Activated CD4-positive, alpha-beta T cell treated with anti-CD3 and anti-CD28 coated beads, Interleukin-2, amount 50 U/mL, for 1 hour (primary cell): ENCODE results near the gene SORT1.
"Not testable (repeated sequence)": the region's sequence is repeated elsewhere in the genome, so short reads cannot be mapped to it uniquely, and the experiment has no call there.

Experiments used
- DNase-seq: peaks from one replicate; pipeline ENCODE4 v3.0.0-alpha.2; 2020

The SORT1 gene

DNA sequence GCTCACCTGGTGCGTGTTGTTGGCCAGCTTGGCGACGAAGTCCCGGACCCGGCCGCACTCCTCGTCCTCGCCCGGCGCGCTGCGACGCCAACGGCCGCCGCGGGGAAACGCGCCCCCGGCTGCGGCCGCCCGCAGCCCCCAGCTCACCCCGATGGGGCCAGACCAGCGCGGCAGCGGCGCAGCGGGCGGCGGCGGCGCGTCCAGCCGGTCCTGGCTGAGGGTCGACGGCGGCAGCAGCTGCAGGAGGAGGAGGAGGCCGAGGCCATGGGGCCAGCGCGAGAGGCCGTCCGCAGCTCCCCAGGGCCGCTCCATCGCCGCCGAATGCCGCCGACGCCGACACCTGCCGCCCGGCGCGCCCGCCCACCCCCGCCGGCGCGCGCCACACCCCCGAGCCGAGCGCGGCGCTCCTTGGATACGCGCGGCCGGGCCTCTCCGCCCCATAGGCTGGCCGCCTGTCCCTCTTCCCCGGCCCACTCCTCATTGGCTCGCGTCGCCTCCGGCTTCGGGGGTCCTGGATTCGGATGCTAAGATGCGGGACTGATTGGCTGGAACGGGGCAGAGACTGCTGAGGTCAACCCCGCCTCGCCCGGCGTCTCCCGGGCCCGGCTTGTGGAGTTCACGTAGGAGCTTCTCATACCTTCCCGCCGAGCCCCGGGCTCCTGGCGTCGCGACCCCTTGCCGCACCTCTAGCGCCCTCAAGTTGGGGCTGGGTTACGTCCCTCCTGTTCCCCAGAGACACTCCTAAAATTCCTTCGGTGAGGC lies at the start of gene SORT1:
SORT1 (minus strand) TSS at position 338 of the 762 bp plus-strand sequence; CDS start at position 312, 26 bp downstream.
- DNase-seq, result peak; percentile 40

- not testable (repeated sequence) for DNase-seq
Measured at GRCh38 chr1:109445949-109446695, 48.4 kb upstream of the SORT1 start.

DNA sequence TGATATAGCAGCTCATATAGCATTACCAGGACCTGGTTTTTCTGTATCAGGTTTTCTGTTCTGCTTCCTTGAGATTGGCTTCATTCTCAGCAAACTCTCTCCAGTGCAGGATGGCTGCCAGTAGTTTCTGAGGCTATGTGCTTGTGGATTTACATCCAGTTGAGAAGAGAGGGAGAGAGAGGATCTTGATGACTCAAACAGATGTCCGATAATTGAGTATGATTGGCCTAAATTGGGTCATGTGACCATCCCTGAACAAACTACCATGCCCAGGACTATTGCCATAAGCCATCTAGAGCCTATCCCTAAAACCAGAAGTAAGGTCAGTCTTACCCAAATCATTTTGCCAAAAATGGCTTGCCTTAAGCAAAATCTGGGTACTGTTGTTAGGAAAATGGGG lies 46.6 kb upstream of the SORT1 start:
- no peak for DNase-seq

- DNase-seq, result no peak
Measured at GRCh38 chr1:109443476-109443875, 45.8 kb upstream of the SORT1 start.

DNA sequence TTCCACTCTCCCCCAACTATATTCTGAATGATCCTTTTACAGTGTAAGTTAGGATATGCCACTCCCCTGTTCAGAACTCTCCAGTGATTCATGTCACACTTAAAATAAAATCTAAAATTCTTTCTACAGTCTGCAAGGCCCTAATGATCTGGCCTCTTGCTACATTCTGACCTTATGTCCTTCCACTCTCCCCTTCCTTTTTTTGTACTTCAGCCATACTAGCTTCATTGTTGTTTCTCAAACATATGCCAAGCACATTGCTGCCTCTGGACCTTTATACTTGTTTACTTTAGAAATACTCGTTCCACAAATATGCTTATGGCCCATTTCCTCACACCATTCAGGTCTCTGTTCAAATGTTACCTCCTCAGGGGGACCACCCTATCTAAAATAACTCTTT lies 43.4 kb upstream of the SORT1 start:
- no peak for DNase-seq

- no peak for DNase-seq
Measured at GRCh38 chr1:109438798-109439297, 41.1 kb upstream of the SORT1 start.

DNA sequence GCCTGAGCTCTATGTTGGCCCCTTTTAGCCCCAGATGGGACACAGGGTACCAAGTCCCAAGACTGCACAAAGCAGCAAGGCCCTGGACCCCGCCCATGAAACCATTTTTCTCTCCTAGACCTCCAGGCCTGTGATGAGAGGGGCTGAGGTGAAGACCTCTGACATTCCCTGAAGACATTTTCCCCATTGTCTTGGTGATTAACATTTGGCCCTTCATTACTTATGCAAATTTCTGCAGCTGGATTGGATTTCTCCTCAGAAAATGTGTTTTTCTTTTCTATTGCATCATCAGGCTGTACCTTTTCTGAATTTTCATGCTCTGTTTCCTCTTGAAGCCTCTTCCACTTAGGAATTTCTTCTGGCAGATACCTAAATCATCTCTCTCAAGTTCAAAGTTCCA lies 36.8 kb upstream of the SORT1 start:
- no peak for DNase-seq

GRCh38 chr1:109433322-109433721 lies 35.6 kb upstream of the SORT1 start:
- DNase-seq, result no peak

DNA sequence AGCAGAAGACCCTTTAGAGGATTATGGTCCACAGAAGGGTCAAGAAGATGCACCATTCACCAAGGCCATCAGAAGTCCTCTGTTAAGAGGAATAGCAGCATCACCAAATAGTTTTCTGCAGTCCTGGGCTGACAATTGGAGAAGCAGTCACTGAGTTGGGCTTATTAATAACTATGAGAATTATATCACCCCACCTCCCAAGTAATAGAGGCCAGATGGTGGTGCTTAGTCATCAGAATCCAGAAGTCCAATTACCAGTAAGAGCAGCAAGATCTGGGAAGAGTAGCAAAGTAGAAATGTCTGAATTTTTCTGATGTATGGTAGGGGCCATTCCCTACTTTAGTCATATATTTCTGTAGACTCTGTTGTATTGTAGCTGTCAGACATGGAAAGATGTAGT lies 34.6 kb upstream of the SORT1 start:
- no peak for DNase-seq

DNA sequence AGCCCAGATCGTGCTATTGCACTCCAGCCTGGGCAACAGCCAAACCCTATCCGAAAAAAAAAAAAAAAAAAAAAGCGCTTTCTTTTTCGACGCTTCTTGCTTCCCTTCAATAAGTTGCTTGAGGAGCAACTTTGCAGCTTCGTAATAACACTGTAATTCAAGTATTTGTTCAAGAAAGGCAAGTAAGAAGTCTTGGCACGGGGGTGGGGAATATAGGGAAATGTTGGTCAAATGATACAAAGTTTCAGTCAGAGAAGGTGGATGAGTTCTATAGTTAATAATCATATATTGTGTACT lies 29.4 kb upstream of the SORT1 start:
- DNase-seq, result no peak

DNA sequence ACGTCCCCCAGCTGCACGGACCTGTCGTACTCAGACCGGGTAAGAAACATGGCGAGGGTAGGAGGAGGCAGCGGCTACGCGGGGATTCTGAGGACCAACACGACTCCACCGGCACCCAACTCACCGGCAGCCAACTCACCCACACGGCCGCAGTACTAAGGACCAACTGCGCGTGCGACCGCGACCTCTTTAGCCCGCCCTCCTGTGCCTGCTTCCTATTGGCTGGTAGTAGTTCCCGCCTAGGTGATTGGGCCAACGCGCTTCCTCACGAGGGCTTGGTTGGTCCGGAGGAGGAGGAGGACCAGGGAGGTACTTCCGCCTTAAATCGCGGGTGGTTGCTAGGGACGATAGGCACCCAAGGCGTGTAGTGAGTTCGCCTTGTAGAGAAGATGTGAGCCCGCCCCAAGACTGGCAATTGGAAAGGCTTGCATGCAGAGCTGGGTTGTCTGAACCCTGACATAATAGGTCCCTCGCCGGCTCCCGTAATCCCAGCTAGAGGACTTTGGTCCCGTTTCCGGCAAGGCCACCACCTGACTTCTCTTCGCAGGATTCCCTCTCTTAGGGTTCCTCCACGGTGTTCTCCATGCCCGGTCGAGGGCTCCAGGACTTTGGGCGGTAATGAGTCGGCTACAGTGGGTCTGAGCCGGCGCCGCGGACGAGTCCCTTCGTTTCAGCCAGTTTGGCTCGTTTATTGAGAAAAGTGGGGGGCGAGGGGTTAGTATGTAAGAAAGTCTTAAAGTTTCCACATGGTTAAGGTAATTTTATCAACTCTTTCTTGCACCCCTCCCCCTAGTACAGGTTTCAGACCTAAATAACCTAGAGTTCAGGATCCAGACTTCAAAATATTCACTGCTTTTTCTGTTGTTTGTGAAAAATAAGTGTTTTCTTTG lies 28.8 kb upstream of the SORT1 start, which contains the start of gene PSMA5:
PSMA5 (minus strand) TSS at position 168 of the 890 bp plus-strand sequence; CDS start at position 50, 118 bp downstream.
- DNase-seq, result peak; percentile 92

DNA sequence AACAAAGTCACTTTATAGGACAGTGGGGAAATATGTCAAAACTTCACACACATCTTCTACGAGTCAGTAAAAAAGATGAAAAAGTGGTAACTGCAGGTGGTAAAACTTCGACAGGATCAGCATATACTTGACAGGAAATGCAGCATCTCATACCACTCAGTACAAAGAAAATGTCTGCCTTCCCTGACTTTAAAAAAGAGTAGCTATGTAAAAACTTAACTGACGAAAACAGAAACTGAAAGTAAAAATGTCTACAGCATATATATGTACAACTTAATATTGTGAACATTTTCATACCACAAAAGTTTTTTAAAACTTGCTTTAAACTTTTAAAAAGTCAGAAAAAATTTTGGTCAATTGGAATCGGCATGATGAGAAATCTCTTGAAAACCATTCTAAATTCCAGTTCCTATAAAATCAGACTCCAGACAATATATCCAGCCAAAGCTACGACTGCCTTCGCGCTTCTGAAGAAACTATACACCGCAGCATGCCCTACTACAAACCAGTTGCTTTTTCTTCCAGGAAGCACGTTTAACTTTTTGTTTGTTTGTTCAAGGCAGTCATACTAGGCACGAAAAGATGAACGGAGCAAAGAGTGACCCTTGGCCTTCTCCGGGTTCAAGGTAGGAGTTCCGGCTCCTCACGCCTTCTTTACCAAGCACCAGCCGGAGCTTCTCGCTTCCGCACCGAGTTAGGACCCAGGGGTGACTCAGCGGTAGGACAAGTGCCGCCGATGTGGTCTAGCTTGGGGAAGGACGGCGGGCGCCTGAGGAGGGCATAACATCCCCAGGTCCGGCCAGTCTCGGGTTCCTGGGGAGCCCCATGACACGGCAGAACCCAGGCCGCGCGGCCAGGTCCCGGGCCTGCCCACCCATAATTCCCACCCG lies 27.9 kb upstream of the SORT1 start:
- DNase-seq, result peak; percentile 48

DNA sequence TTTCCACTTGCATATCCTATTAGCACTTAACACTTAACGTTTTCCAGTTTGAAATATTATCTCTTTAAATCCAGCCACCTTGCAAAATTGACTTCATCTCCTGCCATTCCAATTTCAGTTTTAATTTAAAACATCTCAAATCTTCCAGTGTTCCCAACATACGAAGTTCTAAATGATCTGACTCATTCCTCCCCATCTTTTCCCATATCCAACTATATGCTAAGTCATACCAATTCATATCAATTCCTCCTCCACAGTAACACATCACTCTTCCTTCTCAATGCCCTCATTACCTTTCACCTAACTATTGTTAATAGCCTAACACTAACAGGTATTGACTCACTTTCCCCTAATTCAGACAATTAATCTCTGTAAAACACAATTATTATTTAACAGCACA lies 25.8 kb upstream of the SORT1 start:
- DNase-seq, result no peak

- no peak for DNase-seq
Measured at GRCh38 chr1:109412551-109412950, 14.8 kb upstream of the SORT1 start.

GRCh38 chr1:109404838-109405237 lies 7.1 kb upstream of the SORT1 start:
- DNase-seq, result no peak

GRCh38 chr1:109402025-109402424 lies 4.3 kb upstream of the SORT1 start:
- no peak for DNase-seq

- no peak for DNase-seq
Measured at GRCh38 chr1:109400035-109400655, 2.4 kb upstream of the SORT1 start.

DNA sequence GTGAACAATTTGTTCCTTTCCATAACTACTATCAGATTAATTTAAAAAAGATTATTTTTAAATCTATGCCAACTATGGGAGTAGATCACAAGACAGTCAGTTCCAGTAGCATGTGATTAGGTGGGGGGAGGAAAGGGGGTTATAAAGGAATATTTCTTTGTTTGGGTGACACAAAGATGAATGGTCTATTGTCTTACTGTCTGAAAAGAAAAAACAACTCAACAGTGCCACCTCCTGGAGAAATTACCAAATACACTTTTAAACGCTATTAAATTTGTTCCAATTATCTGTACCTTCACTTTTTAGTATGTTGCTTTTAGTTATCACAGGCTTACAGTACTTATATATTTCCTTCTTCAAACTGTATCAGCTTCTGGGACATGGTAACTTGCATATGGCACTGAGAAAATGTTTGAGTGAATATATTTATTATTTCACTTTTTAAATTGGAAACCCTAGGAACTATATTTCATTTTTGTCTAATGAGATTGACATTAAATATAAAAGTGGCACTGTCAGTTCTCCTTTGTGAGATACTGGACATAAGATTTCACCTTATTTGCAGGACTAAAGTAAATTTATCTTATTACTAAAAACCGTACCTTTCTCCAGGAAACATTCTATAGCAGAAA lies 1.7 kb upstream of the SORT1 start:
- no peak for DNase-seq

- DNase-seq, result no peak
Measured at GRCh38 chr1:109398343-109399225, 866 bp upstream of the SORT1 start.
